Measurements from ENCODE around the gene PALD1. TPM values are rescaled to one million over a fixed set of nuclear protein-coding genes. Genes with fewer than 3 reads are reported as not detected.

Gene PALD1
- total RNA-seq, 6 experiments from 2014 or later = 0.81 to 2.9 (median 1.3) TPM

DNA sequence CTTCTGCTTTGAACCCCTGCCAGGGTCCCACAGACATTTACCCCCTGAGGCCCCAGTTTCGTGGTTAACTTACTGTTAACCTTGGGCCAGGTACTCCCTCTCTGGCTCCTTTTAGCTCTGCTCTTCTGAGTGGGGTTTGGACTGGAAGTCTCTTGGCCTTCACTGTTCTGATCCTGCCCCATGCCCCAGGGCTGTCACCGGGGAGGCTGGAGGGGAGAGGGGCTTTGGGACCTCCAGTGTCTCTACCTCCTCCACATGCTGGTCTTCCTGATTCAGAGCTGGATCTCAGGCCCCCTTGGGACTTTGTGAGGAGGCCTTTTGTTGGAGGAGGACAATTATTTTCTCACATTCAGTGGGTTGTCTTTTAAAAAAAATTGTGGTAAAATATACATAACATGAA lies 12.7 kb upstream of the PALD1 start:
- intact Hi-C loops (cut with DNase I) = loop anchor here (5.0 to 10.0 kb wide), 2 partner anchors 71 to 289 kb away; no protein-coding TSS in a partner anchor

GRCh38 chr10:70466951-70467350 lies 11.6 kb upstream of the PALD1 start:
- Histone ChIP-seq H3K27ac (no peak overlapping the region), H3K9me3 (no peaks in the 10 kb centered on the region), H3K27me3 (no peaks in the 10 kb centered on the region), H3K4me3 (no peak overlapping the region), H3K4me1 (no peaks in the 10 kb centered on the region), H3K36me3 (no peaks in the 10 kb centered on the region)
- DNase-seq (no peak), ATAC-seq (no peak)
- intact Hi-C loops (cut with DNase I) = loop anchor here (5.0 to 10.0 kb wide), 2 partner anchors 70 to 288 kb away; no protein-coding TSS in a partner anchor
- 73% methylated on average over 2 of the region's 3 CpGs for WGBS (ENCODE audit: insufficient coverage, low coverage, low lambda C conversion rate, missing lambda C conversion rate)
- TF ChIP-seq POLR2A (IDR thresholded peaks at IDR 0.05) = no peak
- no peak for TF ChIP-seq CTCF (IDR thresholded peaks at IDR 0.05)

More for the DNA sequence above, 12.7 kb upstream of the PALD1 start:
- no peak for DNase-seq
- no peaks in the 10 kb centered on the region for H3K4me1 ChIP-seq
- no peaks in the 10 kb centered on the region for H3K36me3 ChIP-seq
- H3K27ac ChIP-seq = no peak overlapping the region
- H3K9me3 ChIP-seq = no peaks in the 10 kb centered on the region
- ATAC-seq = no peak
- WGBS (ENCODE audit: insufficient coverage, low coverage, low lambda C conversion rate, missing lambda C conversion rate) = no CpG with 5 or more reads among the region's 2 CpGs
- no peak overlapping the region for H3K4me3 ChIP-seq
- no peaks in the 10 kb centered on the region for H3K27me3 ChIP-seq
- TF ChIP-seq POLR2A (IDR thresholded peaks at IDR 0.05) (no peak), CTCF (IDR thresholded peaks at IDR 0.05) (no peak)

GRCh38 chr10:70472799-70473454 lies 5.6 kb upstream of the PALD1 start:
- no peaks in the 10 kb centered on the region for H3K36me3 ChIP-seq
- H3K4me1 ChIP-seq = peaks cover 0 to under 1% (median 0%) of the 10 kb centered on the region in 4 donors
- ATAC-seq (no peak), DNase-seq (no peak)
- 57% methylated on average over 4 of the region's 8 CpGs for WGBS (ENCODE audit: insufficient coverage, low coverage, low lambda C conversion rate, missing lambda C conversion rate)
- no peak overlapping the region for H3K27ac ChIP-seq
- H3K4me3 ChIP-seq = no peak overlapping the region
- H3K9me3 ChIP-seq = no peaks in the 10 kb centered on the region
- H3K27me3 ChIP-seq = no peaks in the 10 kb centered on the region
- TF ChIP-seq CTCF (IDR thresholded peaks at IDR 0.05) = no peak
- TF ChIP-seq POLR2A (IDR thresholded peaks at IDR 0.05) = no peak
- intact Hi-C loops (cut with DNase I) = no loop called here

DNA sequence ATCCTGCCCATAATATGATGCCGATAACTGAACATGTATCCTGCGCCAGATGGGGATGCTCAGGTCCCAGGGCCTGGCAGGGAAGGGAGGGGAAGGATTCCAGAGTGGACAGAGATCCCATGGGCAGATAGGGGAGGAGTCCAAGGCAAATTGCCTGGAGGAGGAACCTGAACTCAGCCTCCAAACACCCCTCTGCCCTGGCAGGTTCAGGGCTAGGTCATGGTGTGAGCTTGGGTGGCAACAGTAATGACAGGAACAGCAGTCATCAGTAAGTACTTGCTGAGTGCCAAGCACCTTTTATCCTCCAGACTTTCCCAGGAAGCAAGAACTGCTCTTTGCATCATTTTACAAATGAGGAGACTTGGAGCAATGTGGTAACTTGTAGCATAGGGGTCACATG lies 3.8 kb upstream of the PALD1 start:
- no peaks in the 10 kb centered on the region for H3K27me3 ChIP-seq
- no peaks in the 10 kb centered on the region for H3K36me3 ChIP-seq
- peaks cover 0 to 12% (median 0%) of the 10 kb centered on the region in 4 donors for H3K4me1 ChIP-seq
- no peak overlapping the region for H3K27ac ChIP-seq
- intact Hi-C loops (cut with DNase I) = no loop called here
- 62% methylated on average over 2 of the region's 2 CpGs for WGBS (ENCODE audit: insufficient coverage, low coverage, low lambda C conversion rate, missing lambda C conversion rate)
- DNase-seq (no peak), ATAC-seq (no peak)
- H3K9me3 ChIP-seq = no peaks in the 10 kb centered on the region
- TF ChIP-seq POLR2A (IDR thresholded peaks at IDR 0.05) (no peak), CTCF (IDR thresholded peaks at IDR 0.05) (no peak)
- H3K4me3 ChIP-seq = no peak overlapping the region

Data from right lobe of liver (tissue), 6 donors.